Skeletal muscle tissue (tissue), 4 donors: ENCODE measurements around the gene ZSCAN5B. TPM values are rescaled to one million over a fixed set of nuclear protein-coding genes. Genes with fewer than 3 reads are reported as not detected.
A peak's percentile ranks its signal among the peaks of the same experiment; 100 is the strongest.
"Not testable (repeated sequence)": the region's sequence is repeated elsewhere in the genome, so short reads cannot be mapped to it uniquely, and the experiment has no call there.

Source experiments
- H3K27ac ChIP-seq: one replicate; pipeline ENCODE4 v1.7.0; 2013; ENCODE audit warnings: mild to moderate bottlenecking, low read depth, low read length, inconsistent platforms
- H3K27me3 ChIP-seq, 3 donors: one replicate each; pipeline ENCODE4 v1.7.0; 2013; ENCODE audit warnings: low read length in 3 of 3; ENCODE audit not compliant: control insufficient read depth in 3 of 3, insufficient read depth in 3 of 3
- H3K36me3 ChIP-seq, 3 donors: one replicate each; pipeline ENCODE4 v1.7.0; 2013; ENCODE audit warnings: low read length in 3 of 3; ENCODE audit not compliant: control insufficient read depth in 3 of 3, insufficient read depth in 3 of 3
- H3K4me1 ChIP-seq, 3 donors: one replicate each; pipeline ENCODE4 v1.7.0; 2013; ENCODE audit warnings: low read length in 3 of 3, mild to moderate bottlenecking in 3 of 3; ENCODE audit not compliant: control insufficient read depth in 3 of 3, insufficient read depth in 3 of 3
- H3K4me3 ChIP-seq, 3 donors: one replicate each; pipeline ENCODE4 v1.7.0; 2013; ENCODE audit warnings: low read length in 3 of 3
- H3K9ac ChIP-seq, 3 donors: one replicate each; pipeline ENCODE4 v1.7.0; 2013; ENCODE audit warnings: low read length in 3 of 3, mild to moderate bottlenecking in 3 of 3, moderate library complexity in 2 of 3, low read depth in 1 of 3
- H3K9me3 ChIP-seq, 3 donors: one replicate each; pipeline ENCODE4 v1.7.0; 2013; ENCODE audit warnings: low read length in 3 of 3; ENCODE audit not compliant: control insufficient read depth in 3 of 3
- total RNA-seq: library from RNA; depleted of rRNA; stranded (reverse); fragments of >200 nt; gene quantifications from one replicate; pipeline ENCODE4 v1.2.3, GENCODE V29; 2014
- donor health status: Osteomylitis.

The ZSCAN5B gene, protein sequence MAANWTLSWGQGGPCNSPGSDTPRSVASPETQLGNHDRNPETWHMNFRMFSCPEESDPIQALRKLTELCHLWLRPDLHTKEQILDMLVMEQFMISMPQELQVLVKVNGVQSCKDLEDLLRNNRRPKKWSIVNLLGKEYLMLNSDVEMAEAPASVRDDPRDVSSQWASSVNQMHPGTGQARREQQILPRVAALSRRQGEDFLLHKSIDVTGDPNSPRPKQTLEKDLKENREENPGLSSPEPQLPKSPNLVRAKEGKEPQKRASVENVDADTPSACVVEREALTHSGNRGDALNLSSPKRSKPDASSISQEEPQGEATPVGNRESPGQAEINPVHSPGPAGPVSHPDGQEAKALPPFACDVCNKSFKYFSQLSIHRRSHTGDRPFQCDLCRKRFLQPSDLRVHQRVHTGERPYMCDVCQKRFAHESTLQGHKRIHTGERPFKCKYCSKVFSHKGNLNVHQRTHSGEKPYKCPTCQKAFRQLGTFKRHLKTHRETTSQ
- under 0.01 TPM for total RNA-seq

DNA sequence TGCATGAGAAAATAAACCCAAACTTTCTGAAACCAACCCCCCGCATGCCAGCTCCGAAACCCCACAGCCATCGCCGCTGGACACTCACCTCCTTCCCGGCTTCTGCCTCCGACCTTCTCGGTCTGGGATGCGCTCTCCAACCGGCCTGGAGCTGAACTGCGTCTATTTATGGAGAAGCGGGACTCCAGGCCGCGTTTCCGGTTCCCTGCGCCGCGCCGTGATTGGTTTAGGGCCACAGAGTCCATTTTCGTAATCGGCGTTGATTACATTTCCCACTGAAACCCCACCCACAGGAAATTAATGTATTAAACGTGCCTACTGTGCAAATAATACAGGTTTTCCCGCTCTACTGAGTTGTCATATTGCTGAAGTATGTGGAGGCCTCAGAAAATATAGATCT is at the start of gene ZSCAN5B:
Gene ZSCAN5B (minus strand): TSS at position 138 of the 400 bp plus-strand sequence. CDS start 4,731 bp downstream, outside the sequence.
- not testable (repeated sequence) for H3K9me3 ChIP-seq, H3K4me1 ChIP-seq, H3K36me3 ChIP-seq, H3K27me3 ChIP-seq, H3K4me3 ChIP-seq, H3K27ac ChIP-seq, H3K9ac ChIP-seq

DNA sequence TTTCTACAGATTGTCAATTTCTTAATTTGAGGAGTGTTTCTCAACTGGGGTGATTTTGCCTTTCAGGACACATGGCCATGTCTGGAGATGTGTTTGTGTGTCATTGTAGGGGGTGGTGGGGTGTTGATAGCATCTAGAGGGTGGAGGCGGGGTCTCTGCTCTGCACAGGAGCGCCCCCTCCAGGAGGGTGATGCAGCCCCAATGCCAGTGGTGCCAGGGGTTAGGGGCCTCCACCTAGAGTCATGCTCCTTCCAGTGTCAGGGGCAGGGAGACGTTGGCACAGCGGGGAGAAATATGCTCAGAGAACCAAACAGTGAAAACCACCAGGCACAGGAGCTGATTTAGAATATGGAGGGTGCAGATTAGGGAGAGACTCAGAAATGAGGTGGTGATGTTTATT is 48.2 kb upstream of the ZSCAN5B start:
- H3K27ac ChIP-seq, H3K9ac ChIP-seq, H3K27me3 ChIP-seq, H3K4me1 ChIP-seq, H3K4me3 ChIP-seq, H3K36me3 ChIP-seq, H3K9me3 ChIP-seq: not testable (repeated sequence)

DNA sequence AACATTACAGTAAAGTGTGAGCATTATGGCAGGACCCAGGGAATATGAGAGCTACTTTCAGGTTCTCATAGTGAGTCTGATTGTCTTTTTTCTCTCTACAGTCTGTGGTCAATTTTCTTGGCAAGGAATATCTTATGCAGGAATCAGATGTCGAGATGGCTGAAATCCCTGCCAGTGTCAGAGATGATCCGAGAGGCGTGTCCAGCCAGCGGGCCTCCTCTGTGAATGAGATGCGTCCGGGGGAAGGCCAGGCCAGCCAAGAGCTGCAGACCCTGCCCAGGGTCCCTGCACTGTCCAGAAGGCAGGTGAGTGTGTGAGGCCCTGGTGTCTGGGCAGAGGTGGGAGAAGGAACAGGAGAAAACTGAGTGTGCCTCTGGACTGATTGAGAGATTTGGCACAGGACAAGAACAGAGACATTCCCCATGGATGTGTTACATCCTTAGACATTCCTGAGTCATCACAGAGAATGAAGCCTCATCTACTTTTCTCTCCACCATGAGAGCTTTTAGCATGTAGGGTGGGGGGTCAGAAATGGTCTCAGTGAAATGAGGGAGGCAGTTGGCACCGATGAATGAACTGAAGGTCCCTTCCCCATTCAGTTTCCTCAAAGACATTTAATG is 47.6 kb upstream of the ZSCAN5B start:
- Histone ChIP-seq H3K4me3 (no peak overlapping the region), H3K4me1 (no peaks in the 10 kb centered on the region), H3K27ac (no peak overlapping the region), H3K9me3 (no peaks in the 10 kb centered on the region), H3K9ac (no peak overlapping the region), H3K36me3 (no peaks in the 10 kb centered on the region), H3K27me3 (no peaks in the 10 kb centered on the region)

DNA sequence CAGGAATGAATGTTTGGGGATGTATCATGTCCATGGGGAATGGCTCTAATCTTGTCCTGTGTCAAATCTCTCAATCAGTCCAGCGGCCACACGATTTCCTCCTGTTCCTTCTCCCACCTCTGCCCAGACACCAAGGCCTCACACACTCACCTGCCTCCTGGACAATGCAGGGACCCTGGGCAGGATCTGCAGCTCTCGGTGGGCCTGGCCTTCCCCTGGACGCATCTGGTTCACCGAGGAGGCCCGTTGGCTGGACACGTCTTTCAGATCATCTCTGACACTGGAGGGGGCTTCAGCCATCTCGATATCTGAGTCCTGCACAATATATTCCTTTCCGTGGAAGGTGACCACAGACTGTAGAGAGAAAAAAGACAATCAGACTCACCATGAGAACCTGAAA is 25.9 kb upstream of the ZSCAN5B start:
- H3K27me3 ChIP-seq, result peaks cover 0 to 3% (median 0%) of the 10 kb centered on the region in 3 donors
- H3K36me3 ChIP-seq, result peaks cover 0 to 3% (median 0%) of the 10 kb centered on the region in 3 donors
- no peak overlapping the region for H3K9ac ChIP-seq
- no peaks in the 10 kb centered on the region for H3K4me1 ChIP-seq
- H3K4me3 ChIP-seq, result no peak overlapping the region
- H3K27ac ChIP-seq, result no peak overlapping the region
- no peaks in the 10 kb centered on the region for H3K9me3 ChIP-seq

DNA sequence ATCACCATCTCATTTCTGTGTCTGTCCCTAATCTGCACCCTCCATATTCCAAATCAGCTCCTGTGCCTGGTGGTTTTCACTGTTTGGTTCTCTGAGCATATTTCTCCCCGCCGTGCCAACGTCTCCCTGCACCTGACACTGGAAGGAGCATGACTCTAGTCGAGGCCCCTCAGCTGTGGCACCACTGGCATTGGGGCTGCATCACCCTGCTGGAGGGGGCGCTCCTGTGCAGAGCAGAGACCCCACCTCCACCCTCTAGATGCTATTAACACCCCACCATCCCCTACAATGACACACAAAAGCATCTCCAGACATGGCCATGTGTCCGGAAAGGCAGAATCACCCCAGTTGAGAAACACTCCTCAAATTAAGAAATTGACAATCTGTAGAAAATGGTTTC is 25.3 kb upstream of the ZSCAN5B start:
- H3K9me3 ChIP-seq, result no peaks in the 10 kb centered on the region
- no peak overlapping the region for H3K9ac ChIP-seq
- H3K36me3 ChIP-seq, result peaks cover 0 to 3% (median 0%) of the 10 kb centered on the region in 3 donors
- no peaks in the 10 kb centered on the region for H3K4me1 ChIP-seq
- peaks cover 0 to 3% (median 0%) of the 10 kb centered on the region in 3 donors for H3K27me3 ChIP-seq
- H3K27ac ChIP-seq, result no peak overlapping the region
- no peak overlapping the region for H3K4me3 ChIP-seq

DNA sequence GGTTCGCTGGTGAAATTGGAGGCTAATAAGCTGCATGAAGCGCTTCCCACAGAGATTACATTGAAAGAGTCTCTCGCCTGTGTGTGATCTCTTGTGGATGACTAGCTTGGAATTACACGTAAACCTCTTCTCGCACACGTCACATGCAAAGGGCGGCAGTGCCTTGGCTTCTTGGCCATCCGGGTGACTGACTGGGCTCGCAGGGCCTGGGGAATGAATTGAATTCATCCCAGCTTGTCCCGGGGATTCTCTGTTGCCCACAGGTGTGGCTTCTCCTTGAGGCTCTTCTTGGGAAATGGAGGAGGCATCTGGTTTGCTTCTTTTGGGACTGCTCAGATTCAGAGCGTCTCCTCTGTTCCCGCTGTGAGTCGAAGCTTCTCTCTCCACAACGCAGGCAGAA is 24.3 kb upstream of the ZSCAN5B start:
- no peak overlapping the region for H3K4me3 ChIP-seq

DNA sequence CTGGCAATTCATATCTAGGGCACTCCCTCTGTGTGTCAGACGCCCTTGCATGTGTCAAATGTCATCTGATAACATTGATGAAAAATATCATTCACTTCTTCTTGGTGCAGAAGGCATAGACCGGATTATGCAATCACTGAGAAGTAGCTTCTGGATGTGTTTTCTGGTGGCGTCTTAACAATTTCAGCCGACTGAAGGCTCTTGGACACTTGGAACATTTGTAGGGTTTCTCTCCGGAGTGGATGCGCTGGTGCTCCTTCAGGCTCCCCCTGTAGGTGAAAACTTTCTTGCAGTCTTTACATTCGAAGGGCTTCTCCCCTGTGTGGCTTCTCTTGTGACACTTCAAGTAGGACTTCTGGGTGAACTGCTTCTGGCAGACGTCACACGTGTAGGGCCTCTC is 23.9 kb upstream of the ZSCAN5B start:
- not testable (repeated sequence) for H3K36me3 ChIP-seq, H3K9me3 ChIP-seq, H3K27ac ChIP-seq, H3K4me3 ChIP-seq, H3K4me1 ChIP-seq, H3K9ac ChIP-seq
- H3K27me3 ChIP-seq, result peaks cover 0 to 10% (median 10%) of the 10 kb centered on the region in 3 donors

More for the DNA sequence above, 24.3 kb upstream of the ZSCAN5B start:
- Histone ChIP-seq H3K27me3 (peaks cover 0 to 10% (median 9%) of the 10 kb centered on the region in 3 donors), H3K36me3 (peaks cover 0 to 3% (median 0%) of the 10 kb centered on the region in 3 donors), H3K9me3 (no peaks in the 10 kb centered on the region), H3K4me1 (peaks cover 4 to 8% (median 6%) of the 10 kb centered on the region in 3 donors), H3K9ac (no peak overlapping the region), H3K27ac (no peak overlapping the region)

DNA sequence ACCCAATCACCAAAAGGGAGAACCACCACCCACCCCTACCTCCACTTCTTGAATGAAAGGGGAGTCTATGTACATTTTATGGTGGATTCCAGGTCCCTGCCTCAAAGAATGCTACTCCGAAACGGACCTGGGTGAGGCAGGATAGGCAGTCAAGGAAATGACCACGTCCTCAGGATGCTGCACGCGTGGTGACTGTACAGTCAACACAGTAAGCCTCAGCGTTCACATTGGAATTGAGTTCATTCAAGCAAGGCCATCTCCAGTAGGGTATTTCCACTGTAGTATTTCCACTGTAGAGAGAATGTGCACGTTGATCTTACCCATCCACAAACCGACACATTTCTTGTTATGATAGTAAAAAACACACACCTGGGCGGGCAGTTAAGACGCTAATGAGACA is 21.4 kb upstream of the ZSCAN5B start:
- no peaks in the 10 kb centered on the region for H3K9me3 ChIP-seq
- H3K36me3 ChIP-seq, result peaks cover 0 to 3% (median 0%) of the 10 kb centered on the region in 3 donors
- H3K4me1 ChIP-seq, result peaks cover 5 to 8% (median 7%) of the 10 kb centered on the region in 3 donors
- no peak overlapping the region for H3K27ac ChIP-seq
- H3K27me3 ChIP-seq, result peaks cover 5 to 14% (median 10%) of the 10 kb centered on the region in 3 donors
- no peak overlapping the region for H3K9ac ChIP-seq
- no peak overlapping the region for H3K4me3 ChIP-seq

DNA sequence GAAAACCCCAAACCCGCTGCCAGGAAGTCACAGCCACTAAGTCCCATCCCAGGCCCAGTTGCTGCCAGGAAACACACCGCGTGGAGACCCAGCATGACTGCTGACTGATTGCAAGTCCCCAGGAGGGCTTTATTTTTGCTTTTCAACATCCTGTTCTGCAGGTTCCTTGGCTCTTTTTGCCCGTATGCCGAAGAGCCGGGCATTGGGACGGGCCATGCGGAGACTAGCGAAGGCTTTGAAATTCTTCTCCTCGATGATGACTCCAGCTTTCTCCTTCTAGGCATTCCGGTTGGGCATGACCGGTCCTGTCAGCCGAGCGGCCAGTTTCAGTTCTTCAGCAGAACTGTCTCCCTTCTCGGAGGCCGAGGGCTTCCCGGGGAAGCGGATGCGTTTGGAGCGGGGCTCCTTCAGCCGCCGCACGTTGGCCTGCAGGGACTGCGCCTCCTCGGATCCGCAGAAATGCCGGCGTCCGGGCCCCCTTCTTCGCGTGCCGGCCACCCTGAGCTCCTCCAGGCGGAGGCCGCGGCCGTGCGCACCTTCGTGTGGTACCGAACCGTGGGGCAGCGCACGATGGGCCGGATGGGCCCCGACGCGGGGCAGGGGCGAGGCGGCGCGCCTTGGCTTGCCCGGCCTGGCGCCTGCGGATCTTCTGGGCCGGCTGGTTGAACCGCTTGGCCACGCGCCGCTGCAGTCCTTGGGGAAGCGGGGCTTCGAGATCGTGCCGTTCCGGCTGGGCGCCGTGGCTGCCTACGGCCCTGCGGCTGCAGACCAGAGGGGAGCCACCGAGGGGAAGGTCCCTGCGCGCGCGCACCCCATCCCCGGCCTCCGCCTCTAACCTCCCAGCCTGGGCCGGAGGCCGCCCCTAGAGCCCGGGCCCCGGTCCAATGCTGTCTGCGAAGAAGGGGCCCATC is 19.7 kb upstream of the ZSCAN5B start:
- Histone ChIP-seq H3K27me3 (peaks cover 5 to 14% (median 10%) of the 10 kb centered on the region in 3 donors), H3K27ac (no peak overlapping the region), H3K36me3 (peaks cover 0 to 3% (median 0%) of the 10 kb centered on the region in 3 donors), H3K4me3 (peak overlapping the region; percentile 45 to 63 (median 49)), H3K4me1 (peaks cover 5 to 8% (median 7%) of the 10 kb centered on the region in 3 donors), H3K9ac (peak overlapping the region in 2 of 3 donors; percentile 33 to 63), H3K9me3 (no peaks in the 10 kb centered on the region)
